DMS153 treated with DMSO at 0.1 percent for 48 hours (cell line): ENCODE results near the gene SPHK2.
"Not testable (repeated sequence)": the region's sequence is repeated elsewhere in the genome, so short reads cannot be mapped to it uniquely, and the experiment has no call there.

Source experiments
- DNase-seq: peaks from one replicate; lab custom pipeline; 2025; ENCODE audit not compliant: unreplicated experiment; lab: John Stamatoyannopoulos, UW

Gene SPHK2

DNA sequence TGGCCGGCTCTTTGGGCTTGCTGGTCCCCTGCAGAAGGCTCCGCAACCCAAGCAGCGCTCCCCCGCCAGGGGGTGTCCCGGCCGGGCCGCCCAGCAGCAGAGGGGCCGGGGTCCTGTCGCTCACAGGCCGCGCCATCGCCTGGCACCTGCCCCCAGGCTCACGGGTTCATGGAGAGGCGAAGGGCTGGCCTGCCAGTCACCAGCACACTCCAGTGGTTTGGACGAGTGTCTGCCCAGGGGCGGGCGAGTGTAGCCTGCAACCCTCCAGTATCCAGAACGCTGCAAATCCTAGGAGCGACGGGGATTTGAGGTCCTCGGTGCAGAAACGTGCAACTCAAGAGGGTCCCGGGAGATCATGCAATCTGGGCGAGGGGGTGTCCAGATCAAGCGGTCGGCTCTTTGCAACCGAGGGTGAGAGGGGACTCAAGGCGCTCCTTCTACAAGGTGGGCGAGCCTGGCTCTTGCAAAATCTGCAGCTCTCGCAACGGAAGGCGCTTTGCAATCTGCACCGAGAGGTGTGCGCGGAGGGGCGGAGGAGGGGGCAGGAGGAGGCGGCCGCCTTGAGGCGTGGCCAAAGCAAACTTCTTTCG lies 17.6 kb downstream of the SPHK2 start, which contains the start of gene DBP:
TSS of gene DBP (minus strand) at position 521 of the 590 bp plus-strand sequence. CDS start at position 136, 385 bp downstream.
- no peak for DNase-seq

DNA sequence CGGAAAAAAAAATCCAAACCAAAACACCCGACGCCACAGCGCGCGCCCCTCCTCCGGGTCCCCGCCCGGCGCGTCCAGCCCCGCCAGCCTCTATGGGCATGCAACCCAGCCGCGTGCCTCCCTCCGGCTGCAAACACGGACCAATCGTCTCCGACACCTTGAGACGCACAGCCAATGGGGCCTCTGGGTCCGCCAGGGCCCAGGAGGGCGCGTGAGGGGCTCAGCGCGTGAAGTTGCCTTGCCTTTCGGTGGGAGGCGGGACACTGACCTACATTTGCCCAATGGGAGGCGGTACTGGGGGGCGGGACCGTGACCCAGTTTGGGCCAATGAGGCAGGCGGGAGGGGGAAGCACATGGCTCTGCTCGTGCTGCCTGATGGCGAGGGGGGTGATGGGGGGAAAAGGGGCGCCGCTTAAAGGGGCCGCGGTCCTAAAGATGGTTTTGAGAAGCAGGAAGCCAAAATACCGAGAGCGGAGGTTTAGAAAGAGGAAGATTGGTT lies 18.2 kb downstream of the SPHK2 start:
- DNase-seq, result peak; percentile 94

DNA sequence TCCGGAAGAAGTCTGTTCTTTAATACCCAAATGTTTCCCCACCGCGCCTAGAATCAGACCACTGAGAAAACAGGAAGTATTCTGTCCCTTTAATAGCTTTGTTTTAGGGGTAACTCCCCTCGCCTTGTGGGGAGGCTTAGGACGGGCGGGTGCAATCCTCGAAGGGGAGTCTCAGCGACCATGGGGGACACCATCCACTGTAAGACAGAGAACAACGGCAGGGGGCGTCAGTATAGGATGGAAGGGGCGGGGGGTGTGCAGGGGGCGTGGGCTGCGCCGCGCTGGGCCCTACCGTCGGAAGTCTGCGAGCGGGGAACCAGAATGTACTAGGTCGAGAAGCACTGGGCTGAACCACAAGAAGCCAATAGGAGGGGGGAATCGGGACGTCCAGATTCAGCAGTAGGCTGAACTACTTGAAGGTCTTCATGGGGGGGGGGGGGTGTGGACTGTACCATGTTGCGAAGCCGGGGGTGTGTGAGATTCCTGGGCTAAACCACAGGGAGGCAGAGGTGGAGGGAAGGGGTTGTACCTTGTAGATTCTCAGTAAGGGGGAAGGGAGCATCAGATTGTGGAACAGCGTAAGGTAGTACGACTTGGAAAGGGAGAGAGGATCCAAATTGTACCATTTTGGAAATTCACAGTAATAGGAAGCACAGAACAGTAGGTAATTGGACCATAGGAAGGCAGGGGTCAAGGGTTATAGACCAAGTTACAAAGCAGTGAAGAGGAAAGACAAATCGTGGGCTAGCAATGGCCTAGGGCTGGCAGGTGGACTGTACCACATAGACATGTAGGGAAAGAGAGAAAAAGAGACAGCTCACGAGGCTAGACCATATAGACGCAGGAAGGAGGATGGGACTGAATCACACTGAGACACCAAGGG lies 18.9 kb downstream of the SPHK2 start:
- DNase-seq, result peak; percentile 84

DNA sequence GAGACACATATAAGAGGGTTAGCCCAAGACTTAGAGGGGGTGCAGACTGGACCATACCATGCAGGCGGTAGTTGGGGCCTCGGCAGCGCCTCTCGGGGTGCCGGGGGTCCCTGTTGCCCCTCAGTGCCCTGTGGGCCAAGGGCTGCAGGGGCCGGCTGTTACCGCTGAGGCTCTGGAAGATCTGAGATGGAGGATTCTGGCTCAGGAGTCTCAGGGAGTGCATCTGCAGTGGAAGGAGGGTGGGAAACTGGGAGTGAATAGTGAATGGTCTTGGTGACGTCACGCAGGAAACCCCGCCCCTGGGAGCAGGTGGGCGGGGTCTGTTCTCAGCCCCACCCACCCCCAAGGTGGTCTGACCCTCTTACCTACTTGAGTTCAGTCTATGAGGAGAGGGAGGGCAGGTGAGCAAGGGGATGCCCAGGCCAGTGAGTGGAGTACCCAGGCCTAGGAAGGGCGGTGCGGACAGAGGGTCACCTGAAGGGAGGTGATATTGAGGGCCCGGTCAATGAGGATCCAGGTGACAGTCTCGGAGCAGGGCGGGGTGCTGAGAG lies 19.6 kb downstream of the SPHK2 start:
- DNase-seq, result no peak

DNA sequence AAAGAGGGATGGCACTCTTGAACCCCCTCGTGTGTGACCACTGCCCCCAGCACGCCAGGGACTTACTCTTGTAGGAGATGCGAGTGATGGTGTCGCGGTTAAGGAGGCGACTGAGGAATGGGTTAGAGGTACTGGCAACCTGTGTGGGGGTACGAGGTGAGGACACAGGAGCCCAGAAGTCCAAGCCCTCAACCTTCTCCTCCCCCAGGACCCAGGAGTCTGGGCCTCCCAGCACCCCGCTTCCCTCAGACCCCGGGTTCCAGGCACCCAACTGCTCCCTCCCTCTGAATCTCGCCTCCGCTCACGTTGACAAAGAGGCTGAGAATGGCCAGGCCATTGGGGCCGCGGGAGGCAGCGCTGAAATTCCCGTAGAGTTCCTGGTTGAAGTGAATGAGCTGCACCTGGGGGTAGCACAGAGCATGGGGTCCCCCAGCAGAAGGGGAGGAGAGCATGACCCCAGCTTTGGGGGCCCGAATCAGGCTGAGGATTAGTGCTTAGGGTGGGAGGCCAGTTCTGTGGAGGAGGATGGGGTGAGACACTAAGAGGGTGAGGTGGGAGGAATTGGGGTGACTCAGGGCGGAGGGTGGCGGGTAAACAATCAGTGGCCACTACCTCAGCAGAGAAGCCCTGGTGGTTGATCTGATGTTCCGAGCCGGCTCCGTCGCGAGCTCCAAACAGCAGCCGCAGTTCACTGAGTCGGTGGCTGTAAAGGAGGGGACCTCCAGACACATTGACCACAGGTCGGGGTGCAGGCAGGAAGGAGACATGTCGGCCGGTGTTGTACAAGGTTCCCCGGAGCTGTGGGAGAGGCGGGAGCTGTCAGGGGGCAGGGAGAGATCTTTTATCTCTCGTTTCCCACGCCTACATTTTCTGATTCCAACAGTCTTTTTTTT lies 20.4 kb downstream of the SPHK2 start:
- DNase-seq, result no peak

DNA sequence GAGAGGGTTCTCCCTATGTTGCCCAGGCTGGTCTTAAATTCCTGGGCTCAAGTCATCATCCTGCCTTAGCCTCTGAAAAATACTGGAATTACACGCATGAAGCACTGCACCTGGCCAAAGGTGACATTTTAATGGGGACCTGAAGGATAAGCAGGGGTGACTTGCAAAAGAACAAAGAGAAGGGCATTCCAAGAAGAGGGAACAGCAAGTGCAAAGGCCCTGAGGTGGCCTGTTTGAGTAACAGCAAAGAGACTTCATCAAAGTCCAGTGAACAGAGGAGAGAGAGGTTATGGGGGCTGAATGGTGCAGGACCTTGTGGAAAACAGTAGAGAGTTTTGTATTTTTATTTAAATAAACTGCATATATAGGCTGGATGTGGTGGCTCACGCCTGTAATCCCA lies 22.5 kb downstream of the SPHK2 start:
- no peak for DNase-seq

DNA sequence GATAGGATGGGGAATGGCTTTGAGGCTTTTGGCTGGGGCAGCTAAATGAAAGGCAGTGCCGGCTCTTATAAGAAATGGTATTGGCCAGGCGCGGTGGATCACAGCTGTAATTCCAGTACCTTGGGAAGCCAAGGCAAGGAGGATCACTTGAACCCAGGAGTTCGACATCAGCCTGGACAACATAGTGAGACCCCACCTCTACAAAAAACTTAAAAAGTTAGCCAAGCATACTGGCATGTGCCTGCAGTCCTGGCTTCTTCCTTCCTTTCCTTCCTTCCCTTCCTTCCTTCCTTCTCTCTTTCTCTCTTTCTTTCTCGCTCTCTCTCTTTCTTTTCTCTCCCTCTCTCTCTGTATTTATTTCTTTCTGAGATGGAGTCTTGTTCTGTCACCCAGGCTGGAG lies 23.6 kb downstream of the SPHK2 start:
- DNase-seq, result no peak

DNA sequence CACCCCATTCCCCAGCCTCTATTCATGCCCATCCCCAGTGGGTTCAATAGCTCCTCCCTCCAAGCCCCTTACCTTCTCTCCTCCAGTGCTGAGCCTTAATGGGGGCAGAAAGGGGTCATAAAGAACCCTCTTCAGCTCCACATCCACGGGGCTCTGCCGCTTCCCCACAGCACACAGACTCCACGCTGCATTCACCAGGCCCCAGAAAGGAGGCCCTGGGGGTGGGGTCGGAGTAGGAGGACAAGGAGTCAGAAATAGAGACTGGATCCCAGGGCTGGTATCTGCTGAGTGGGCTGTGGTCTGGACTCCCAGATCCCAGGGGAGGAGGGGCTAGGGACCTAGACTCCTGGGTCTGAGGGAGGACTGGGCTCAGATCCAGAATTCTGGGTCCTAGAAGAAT lies 25.0 kb downstream of the SPHK2 start:
- no peak for DNase-seq

DNA sequence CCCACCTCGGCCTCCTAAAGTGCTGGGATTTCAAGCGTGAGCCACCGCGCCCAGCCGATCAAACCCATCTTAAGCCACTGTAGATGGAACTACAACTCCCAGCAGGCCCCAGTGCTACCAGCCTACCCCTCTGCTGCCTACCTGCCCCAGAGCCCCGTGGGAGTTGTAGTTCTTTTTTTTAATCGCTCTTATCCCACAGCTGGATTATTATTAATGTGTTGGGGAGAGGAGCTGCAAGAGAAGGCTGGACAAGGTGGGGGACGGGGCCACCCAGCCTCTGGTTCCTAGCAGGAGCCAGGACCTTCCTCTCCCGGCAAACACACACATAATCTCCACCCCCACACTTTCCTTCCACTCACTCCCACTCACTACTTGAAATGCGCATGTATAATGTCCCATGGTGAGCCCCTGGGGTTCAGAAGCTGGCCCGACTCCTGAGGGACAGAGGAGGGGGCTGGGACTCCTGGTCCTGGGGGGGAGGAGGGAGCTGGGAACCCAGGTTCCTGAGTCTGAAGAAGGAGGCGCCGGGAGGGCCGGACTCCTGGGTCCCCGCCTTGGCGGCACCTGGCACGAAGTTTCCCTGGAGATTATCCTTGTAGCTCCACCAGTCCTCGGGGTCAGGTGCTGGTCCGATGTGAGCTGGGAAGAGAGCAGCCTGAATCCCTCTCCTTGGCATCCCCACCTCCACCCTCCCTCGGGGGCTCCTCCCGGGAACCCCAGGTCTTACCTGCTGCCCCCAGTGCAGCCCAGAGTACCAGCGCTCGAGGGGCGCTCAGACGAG lies 25.7 kb downstream of the SPHK2 start:
- peak; percentile 57 for DNase-seq

DNA sequence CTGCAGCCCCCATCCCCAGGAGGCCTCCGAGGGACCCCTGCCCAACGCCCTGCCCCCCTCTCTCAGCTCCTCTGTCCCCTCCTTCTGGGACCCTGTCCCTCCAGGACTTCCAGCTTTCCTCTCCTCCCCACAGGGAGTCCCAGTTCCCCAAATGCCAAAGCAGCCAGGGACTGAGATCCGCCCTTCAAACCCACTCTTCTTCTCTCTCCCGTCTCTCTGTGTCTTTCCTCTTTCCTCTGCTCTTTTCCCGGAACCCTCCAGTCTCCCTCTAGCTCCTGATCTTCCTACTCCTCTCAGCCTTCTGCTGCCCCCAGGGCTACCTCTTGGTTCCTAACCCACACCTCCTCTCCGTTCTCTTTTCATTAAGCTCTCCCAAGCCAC lies 26.3 kb downstream of the SPHK2 start:
- DNase-seq, result peak; percentile 49

DNA sequence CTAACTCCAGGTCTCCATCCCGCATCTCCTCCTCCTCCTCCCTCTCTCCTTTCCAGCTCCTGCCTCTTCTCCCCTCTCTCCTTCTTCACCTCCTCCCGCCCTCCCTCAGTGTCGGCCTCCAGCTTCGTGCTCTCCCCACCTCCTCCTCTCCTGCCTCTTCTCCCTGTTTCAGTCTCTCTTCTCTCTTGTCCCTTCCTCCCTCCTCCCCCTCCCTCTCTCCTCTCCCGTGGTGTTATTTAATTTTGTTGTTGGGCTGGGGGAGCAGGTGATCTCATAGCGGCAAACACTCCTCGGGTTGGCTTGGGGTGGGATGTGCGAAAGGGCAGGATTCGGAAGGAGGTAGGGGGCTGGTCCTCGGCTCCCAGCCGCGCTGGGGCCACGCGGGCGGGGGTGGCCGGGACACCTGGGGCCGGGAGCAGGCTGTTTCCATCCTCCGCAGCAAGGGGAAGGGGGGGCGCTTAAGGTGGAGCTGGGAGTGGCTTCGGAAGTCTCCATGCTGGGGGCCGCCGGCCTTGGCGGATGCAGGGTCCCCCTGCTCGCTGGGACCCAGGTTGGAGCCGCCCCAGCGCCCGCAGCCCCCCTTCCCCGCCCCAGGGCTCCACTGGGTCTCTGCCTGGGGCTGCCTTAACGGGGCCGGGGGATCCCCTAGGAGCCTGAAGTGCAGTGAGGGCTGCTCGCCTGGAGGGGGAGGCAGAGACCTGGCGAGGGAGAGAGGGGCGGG lies 26.9 kb downstream of the SPHK2 start, which contains the start of gene CA11:
TSS of gene CA11 (minus strand) at position 187 of the 721 bp plus-strand sequence. CDS start 555 bp downstream, outside the sequence.
- peak; percentile 84 for DNase-seq

DNA sequence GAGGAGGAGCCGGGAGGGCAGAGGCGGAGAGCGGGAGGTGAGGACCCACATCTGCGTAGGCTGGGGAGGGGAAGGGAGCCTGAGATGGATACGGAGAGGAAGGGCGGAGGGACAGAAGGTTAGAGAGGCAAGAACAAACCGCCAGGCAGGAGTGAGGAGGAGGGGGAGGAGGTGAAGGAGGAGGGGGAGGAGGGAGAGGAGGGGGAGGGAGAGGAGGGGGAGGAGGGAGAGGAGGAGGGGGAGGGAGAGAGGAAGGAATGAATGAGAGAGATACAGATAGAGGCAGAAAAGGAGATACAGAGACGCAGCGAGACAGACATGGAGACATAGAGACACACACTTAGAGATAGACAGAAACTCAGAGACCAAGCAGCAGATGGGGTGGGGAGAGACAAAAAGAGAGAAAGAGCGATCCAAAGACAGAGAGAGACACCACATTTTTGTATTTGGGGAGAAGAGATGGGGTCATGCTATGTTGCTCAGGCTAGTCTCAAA lies 27.5 kb downstream of the SPHK2 start:
- DNase-seq, result no peak

DNA sequence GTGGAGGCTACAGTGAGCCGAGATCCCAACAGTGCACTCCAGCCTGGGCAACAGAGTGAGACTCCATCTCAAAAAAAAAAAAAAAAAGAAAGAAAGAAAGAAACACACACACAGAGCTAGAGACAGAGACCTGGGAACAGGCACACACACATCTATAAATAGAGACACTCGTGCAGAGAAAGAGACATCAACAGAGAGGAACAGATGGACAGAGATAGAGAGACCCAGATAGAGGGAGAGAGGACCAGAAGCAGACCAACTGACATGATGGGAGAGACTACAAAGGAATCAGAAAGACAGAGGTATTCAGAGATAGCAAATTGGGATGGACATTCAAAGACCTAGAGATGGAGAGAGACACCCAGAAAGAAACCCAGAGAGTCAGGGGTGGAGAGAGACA lies 28.8 kb downstream of the SPHK2 start:
- DNase-seq, result no peak

DNA sequence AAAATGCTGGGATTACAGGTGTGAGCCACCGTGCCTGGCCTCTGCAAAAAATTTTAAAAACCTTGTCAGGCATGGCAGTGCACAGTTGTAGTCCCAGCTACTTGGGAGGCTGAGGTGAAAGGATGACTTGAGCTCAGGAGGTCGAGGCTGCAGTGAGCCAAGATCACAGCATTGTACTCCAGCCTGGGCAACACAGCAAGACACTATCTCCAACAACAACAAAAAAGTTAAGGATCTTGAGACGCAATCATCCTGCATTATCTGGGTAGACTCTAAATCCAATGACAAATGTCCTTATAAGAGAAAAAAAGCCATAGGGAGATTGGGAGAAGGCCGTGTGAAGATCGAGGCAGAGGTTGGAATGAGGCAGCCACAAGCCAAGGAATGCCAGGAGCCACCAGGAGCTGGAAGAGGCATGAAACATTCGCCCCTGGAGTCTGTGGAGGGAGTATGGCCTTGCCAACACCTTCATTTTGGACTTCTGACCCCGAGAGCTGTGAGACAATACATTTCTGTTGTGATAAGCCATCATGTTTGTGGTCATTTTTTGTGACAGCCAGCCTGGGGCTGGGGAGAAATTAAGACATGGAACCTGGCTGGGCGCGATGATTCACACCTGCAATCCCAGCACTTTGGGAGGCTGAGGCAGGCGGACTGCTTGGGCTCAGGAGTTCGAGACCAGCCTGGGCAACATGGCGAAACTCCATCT lies 31.8 kb downstream of the SPHK2 start:
- DNase-seq, result no peak

DNA sequence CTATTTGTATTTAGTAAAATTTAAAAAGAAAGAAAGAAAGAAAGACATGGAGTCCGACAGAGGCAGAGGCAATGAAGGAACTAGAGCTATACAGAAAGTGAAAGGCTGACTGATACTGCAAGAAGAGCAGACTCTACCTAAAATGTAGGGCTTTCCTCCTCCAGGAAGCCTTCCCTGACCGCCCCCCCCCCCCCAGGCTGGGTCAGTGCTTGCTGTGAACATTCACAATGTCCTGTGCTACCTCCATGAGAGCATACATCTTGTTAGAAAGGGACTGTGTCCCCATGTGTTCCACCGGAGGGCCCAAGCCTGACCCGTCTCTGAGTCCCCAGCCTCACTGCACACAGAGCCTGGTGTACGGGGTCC lies 32.4 kb downstream of the SPHK2 start:
- DNase-seq, result no peak

DNA sequence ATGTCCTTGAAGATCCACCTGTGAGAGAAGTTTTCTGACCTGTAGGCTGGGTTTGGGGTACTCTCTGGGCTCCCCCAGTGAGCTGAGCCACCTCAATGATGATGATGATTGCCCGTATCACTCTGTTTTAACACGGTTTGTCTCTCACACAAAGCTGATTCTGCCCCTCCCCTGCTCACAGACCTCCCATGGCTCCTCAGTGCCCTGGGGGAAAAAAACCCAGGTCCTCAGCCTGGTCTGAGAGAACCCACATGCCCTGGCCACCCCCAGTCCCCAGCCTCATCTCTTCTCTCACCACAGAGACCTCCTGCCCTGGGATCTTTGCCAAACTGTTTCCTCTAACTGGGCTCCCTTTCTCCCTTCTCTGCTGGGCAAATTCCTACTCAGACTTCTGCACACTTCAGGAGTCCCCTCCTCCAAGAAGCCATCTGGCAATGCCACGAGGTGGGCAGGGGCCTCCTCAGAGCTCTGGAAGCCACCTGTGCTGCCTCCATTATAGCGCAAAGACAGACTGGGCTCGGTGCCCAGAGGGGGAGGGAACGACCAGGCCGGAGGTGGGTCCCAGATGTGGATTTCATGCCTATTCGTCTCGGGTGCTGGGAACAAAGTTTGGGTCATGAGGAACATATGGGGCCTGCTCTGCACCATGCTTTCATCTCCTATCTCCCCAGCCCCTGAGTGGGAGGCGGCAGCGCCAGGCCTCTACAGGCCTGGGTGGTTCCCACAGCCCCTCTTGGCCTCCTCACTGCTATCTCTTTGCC lies 35.2 kb downstream of the SPHK2 start:
- no peak for DNase-seq

DNA sequence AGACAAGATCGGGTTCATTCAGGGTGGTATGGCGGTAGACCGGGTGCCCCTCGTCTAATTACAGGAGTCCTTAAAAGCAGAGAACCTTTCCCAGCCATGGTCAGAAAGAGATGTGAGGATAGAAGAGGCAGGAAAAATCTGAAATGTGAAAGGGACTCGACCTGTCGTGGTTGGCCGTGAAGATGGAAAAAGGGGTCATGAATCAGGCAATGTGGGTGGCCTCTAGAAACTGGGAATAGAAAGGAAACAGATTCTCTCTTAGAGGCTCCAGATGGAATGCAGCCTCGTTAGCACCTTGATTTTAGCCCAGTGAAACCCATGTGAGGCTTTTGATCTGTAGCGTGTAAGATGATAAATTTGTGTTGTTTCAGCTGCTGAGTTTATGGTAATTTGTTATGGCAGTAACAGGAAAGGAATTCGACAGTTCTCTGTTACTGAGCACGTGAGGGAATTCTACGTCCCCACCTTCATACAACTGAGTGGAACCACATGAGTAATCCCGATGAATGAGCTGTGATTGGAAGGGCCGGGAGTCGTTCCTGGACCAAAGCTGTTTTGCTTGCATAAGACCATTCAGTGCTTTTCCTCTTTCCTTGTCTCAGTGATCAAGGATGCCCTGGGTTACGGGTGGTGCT lies 37.7 kb downstream of the SPHK2 start:
- DNase-seq, result no peak

DNA sequence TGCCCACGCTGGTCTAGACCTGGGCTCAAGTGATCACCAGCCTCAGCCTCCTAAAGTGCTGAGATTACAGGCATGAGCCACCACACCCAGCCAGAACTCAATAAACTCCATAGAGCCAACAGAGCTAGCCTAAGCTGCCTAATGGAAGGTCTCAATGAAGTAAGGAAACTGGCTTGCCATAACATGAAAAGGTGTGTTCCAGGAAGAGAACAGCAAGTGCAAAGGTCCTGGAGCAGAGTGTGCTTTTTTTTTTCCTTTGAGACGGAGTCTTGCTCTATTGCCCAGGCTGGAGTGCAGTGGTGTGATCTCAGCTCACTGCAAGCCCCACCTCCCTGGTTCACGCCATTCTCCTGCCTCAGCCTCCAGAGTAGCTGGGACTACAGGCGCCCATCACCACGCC lies 38.5 kb downstream of the SPHK2 start:
- DNase-seq, result not testable (repeated sequence)
